H1 (cell line): ENCODE results near the gene CBX2. TPM values are rescaled to one million over a fixed set of nuclear protein-coding genes. Genes with fewer than 3 reads are reported as not detected.
A peak's percentile ranks its signal among the peaks of the same experiment; 100 is the strongest.

Experiments used
- CTCF ChIA-PET: fragments of 300-600 bp; sonication (Branson Sonifier 250); formaldehyde crosslinking; loops from one replicate; lab custom pipeline; 2021; ENCODE audit not compliant: partially characterized antibody; lab: Charles Lee
- POLR2A ChIA-PET: fragments of 300-600 bp; sonication (Branson Sonifier 250); formaldehyde crosslinking; loops from one replicate; lab custom pipeline; 2021; ENCODE audit warnings: inconsistent platforms; ENCODE audit not compliant: partially characterized antibody; lab: Charles Lee
- DNase-seq, 2 experiments: peaks; one replicate each; pipeline versions ENCODE4 v3.0.0 to v3.0.0-alpha.2; 2010 to 2022; ENCODE audit warnings: low spot score in 2 of 2, low read depth in 1 of 2, mixed read lengths in 1 of 2
- FAIRE-seq: peaks from 2 replicates; lab custom pipeline; 2011; peaks lifted over from hg19 to GRCh38; lab: Jason Lieb, UNC
- H2AFZ ChIP-seq: 2 replicates; pipeline ENCODE4 v1.8.1; 2012; ENCODE audit warnings: low read length, inconsistent platforms
- H2AK5ac ChIP-seq: 2 replicates; pipeline ENCODE4 v1.6.1; 2013; ENCODE audit warnings: low read depth, low read length
- H2BK120ac ChIP-seq: replicated peaks from 2 replicates; pipeline ENCODE3; 2013; ENCODE audit warnings: low read depth, low read length, inconsistent platforms
- H2BK12ac ChIP-seq: 2 replicates; pipeline ENCODE4 v1.6.1; 2013; ENCODE audit warnings: low read depth, low read length
- H2BK15ac ChIP-seq: 2 replicates; pipeline ENCODE4 v1.6.1; 2013; ENCODE audit warnings: low read length
- H2BK20ac ChIP-seq: 2 replicates; pipeline ENCODE4 v1.6.1; 2013; ENCODE audit warnings: low read length
- H2BK5ac ChIP-seq: 2 replicates; pipeline ENCODE4 v1.6.1; 2013; ENCODE audit warnings: low read depth, low read length
- H3K14ac ChIP-seq: 2 replicates; pipeline ENCODE4 v1.6.1; 2013; ENCODE audit warnings: inconsistent platforms; ENCODE audit not compliant: insufficient read length
- H3K18ac ChIP-seq: 2 replicates; pipeline ENCODE4 v1.6.1; 2013; ENCODE audit warnings: low read length; ENCODE audit errors: extremely low read depth
- H3K23ac ChIP-seq: 2 replicates; pipeline ENCODE4 v1.6.1; 2013; ENCODE audit warnings: inconsistent platforms; ENCODE audit not compliant: insufficient read length
- H3K23me2 ChIP-seq: 2 replicates; pipeline ENCODE4 v1.6.1; 2013; ENCODE audit warnings: low read depth, low read length
- H3K27ac ChIP-seq: 2 replicates; pipeline ENCODE4 v1.6.1; 2011; ENCODE audit warnings: low read depth, low read length, inconsistent platforms
- H3K27me3 ChIP-seq, 4 experiments: replicated peaks in 1 of 4; 1 replicate in 1 of 4; 2 replicates in 3 of 4; pipeline versions ENCODE4 v1.6.1 to v1.8.1; 2011 to 2013; ENCODE audit warnings: low read length in 3 of 4, mild to moderate bottlenecking in 3 of 4, inconsistent platforms in 2 of 4, mixed read lengths in 2 of 4, moderate library complexity in 1 of 4; ENCODE audit not compliant: control insufficient read depth in 3 of 4, insufficient read depth in 3 of 4; ENCODE audit errors: extremely low read depth in 1 of 4
- H3K36me3 ChIP-seq, 4 experiments: 2 replicates each; pipeline versions ENCODE4 v1.6.1 to v1.8.1; 2011 to 2013; ENCODE audit warnings: mild to moderate bottlenecking in 4 of 4, low read length in 3 of 4, moderate library complexity in 2 of 4, control low read depth in 1 of 4, inconsistent platforms in 1 of 4; ENCODE audit not compliant: insufficient read depth in 4 of 4, control insufficient read depth in 2 of 4
- H3K4ac ChIP-seq: replicated peaks from 2 replicates; pipeline ENCODE3; 2013; ENCODE audit warnings: low read length, low read depth, mixed read lengths, inconsistent platforms; ENCODE audit not compliant: insufficient read length
- H3K4me1 ChIP-seq, 4 experiments: replicated peaks in 1 of 4; 1 replicate in 1 of 4; 2 replicates in 3 of 4; pipeline versions ENCODE4 v1.6.1 to v1.8.1; 2011 to 2013; ENCODE audit warnings: low read length in 3 of 4, inconsistent platforms in 2 of 4, mixed read lengths in 1 of 4; ENCODE audit not compliant: insufficient read depth in 4 of 4, control insufficient read depth in 3 of 4
- H3K4me2 ChIP-seq, 2 experiments: 2 replicates each; pipeline versions ENCODE4 v1.6.1 to v1.8.1; 2011 to 2013; ENCODE audit warnings: low read depth in 2 of 2, low read length in 2 of 2, control low read depth in 1 of 2, inconsistent platforms in 1 of 2, mild to moderate bottlenecking in 1 of 2; ENCODE audit not compliant: insufficient read depth in 1 of 2
- H3K4me3 ChIP-seq, 4 experiments: fragments of 200-600, 300-600 bp in 1 of 4; sonication (generic), shearing (Covaris generic), sonication (Bioruptor Twin) in 1 of 4; 2 replicates each; pipeline versions ENCODE4 v1.5.1 to v1.8.1; 2011 to 2016; ENCODE audit warnings: low read length in 4 of 4, low read depth in 3 of 4, control low read depth in 2 of 4, inconsistent platforms in 2 of 4, mild to moderate bottlenecking in 2 of 4, mixed read lengths in 1 of 4, moderate library complexity in 1 of 4; ENCODE audit not compliant: insufficient read depth in 2 of 4; ENCODE audit errors: extremely low read depth in 1 of 4
- H3K56ac ChIP-seq: replicated peaks from 2 replicates; pipeline ENCODE3; 2013; ENCODE audit warnings: low read depth, mild to moderate bottlenecking, mixed read lengths, low read length, inconsistent platforms; ENCODE audit not compliant: insufficient read length
- H3K79me1 ChIP-seq: 2 replicates; pipeline ENCODE4 v1.6.1; 2013; ENCODE audit warnings: low read depth, low read length, control low read depth
- H3K79me2 ChIP-seq, 2 experiments: 2 replicates each; pipeline versions ENCODE4 v1.6.1 to v1.8.1; 2012 to 2013; ENCODE audit warnings: low read length in 2 of 2, mild to moderate bottlenecking in 2 of 2, inconsistent platforms in 1 of 2; ENCODE audit not compliant: insufficient read depth in 2 of 2, control insufficient read depth in 1 of 2
- H3K9ac ChIP-seq, 4 experiments: replicated peaks in 1 of 4; 1 replicate in 1 of 4; 2 replicates in 3 of 4; pipeline versions ENCODE4 v1.6.1 to v1.8.1; 2011 to 2013; ENCODE audit warnings: low read depth in 3 of 4, low read length in 3 of 4, control low read depth in 2 of 4, mild to moderate bottlenecking in 2 of 4, moderate library complexity in 2 of 4, inconsistent platforms in 1 of 4; ENCODE audit errors: extremely low read depth in 1 of 4
- H3K9me3 ChIP-seq, 2 experiments: 2 replicates each; pipeline versions ENCODE4 v1.6.1 to v1.8.1; 2012 to 2013; ENCODE audit warnings: mild to moderate bottlenecking in 2 of 2, moderate library complexity in 2 of 2, control low read depth in 1 of 2, inconsistent platforms in 1 of 2, low read depth in 1 of 2, low read length in 1 of 2, mixed read lengths in 1 of 2; ENCODE audit not compliant: insufficient read depth in 2 of 2
- H4K20me1 ChIP-seq, 2 experiments: replicated peaks in 1 of 2; 2 replicates each; pipeline versions ENCODE3 to v1.8.1; 2011 to 2013; ENCODE audit warnings: inconsistent platforms in 2 of 2, low read length in 2 of 2, mild to moderate bottlenecking in 1 of 2; ENCODE audit not compliant: insufficient read depth in 2 of 2, control insufficient read depth in 1 of 2
- H4K5ac ChIP-seq: 2 replicates; pipeline ENCODE4 v1.6.1; 2013; ENCODE audit warnings: low read length, low read depth, mixed read lengths, inconsistent platforms; ENCODE audit not compliant: insufficient read length
- H4K8ac ChIP-seq: 2 replicates; pipeline ENCODE4 v1.8.0; 2013; ENCODE audit warnings: mild to moderate bottlenecking, moderate library complexity, low read length, inconsistent platforms; ENCODE audit not compliant: insufficient read depth; ENCODE audit errors: extremely low read depth
- H4K91ac ChIP-seq: replicated peaks from 2 replicates; pipeline ENCODE3; 2013; ENCODE audit warnings: low read length, mixed read lengths, inconsistent platforms; ENCODE audit not compliant: insufficient read length
- CBX8 ChIP-seq: fragments of 300-800, 300-1000 bp; sonication (generic); IDR thresholded peaks from 2 replicates; pipeline ENCODE4 v1.7.1; 2016; ENCODE audit warnings: low read depth, low read length, borderline replicate concordance
- EZH2 ChIP-seq: fragments of 200-600 bp; sonication (generic); IDR thresholded peaks from 2 replicates; pipeline ENCODE4 v1.7.1; 2012; ENCODE audit warnings: low read depth, mild to moderate bottlenecking, moderate library complexity, low read length, inconsistent platforms; ENCODE audit not compliant: severe bottlenecking
- RNF2 ChIP-seq: fragments of 200-900, 300-1000 bp; sonication (generic); IDR thresholded peaks from 2 replicates; pipeline ENCODE4 v1.7.1; 2016; ENCODE audit warnings: borderline replicate concordance, low read depth, mild to moderate bottlenecking, antibody characterized with exemption, low read length; ENCODE audit not compliant: poor library complexity, severe bottlenecking; ENCODE audit errors: missing control alignments
- SIX5 ChIP-seq: IDR thresholded peaks from 2 replicates; pipeline ENCODE4 v1.6.1; 2011; ENCODE audit warnings: mild to moderate bottlenecking, low read depth, low read length
- ZNF274 ChIP-seq: IDR thresholded peaks from 2 replicates; pipeline ENCODE4 v1.7.0; 2012; ENCODE audit warnings: low read length, borderline replicate concordance; ENCODE audit errors: extremely low read depth
- WGBS, 2 experiments: shearing (Covaris generic) in 1 of 2; methylation state at CpG; one replicate each; pipeline versions ENCODE4 v1.1.6 to v1.1.7; 2013 to 2015; ENCODE audit warnings: low lambda C conversion rate in 2 of 2, mixed read lengths in 2 of 2, inconsistent platforms in 1 of 2, low coverage in 1 of 2, missing lambda C conversion rate in 1 of 2; ENCODE audit not compliant: insufficient replicate concordance in 2 of 2, insufficient coverage in 1 of 2, insufficient read length in 1 of 2; ENCODE audit errors: extremely low coverage in 1 of 2, missing lambda C conversion rate in 1 of 2; 5-methylcytosine and 5-hydroxymethylcytosine counted together
- polyA plus RNA-seq, 7 experiments: library from polyadenylated mRNA; depleted of rRNA in 3 of 7; stranded (reverse) in 5 of 7; unstranded in 2 of 7; fragments of >200 nt in 5 of 7; fragments of 200-250 nt in 2 of 7; gene quantifications; 1 replicate in 5 of 7; 2 replicates in 1 of 7; 4 replicates in 1 of 7; pipeline versions ENCODE4 v1.2.1 to v1.2.3, GENCODE V29; 2011 to 2013; ENCODE audit warnings: missing spikeins in 2 of 7, mixed read lengths in 2 of 7
- total RNA-seq: library from RNA; stranded (reverse); fragmentation: NEBNext Ultra II Directional; extraction: Animal tissue kit (Norgen Biotek cat#: 25700); gene quantifications from 2 replicates; pipeline ENCODE4 v1.2.1, GENCODE V29; 2021

The CBX2 gene
- total and polyA plus RNA-seq, 2 of the 8 experiments (the other 6 are each of a cell fraction or from before 2014, with no cell fraction given), result 64.3 to 83.9 TPM

DNA sequence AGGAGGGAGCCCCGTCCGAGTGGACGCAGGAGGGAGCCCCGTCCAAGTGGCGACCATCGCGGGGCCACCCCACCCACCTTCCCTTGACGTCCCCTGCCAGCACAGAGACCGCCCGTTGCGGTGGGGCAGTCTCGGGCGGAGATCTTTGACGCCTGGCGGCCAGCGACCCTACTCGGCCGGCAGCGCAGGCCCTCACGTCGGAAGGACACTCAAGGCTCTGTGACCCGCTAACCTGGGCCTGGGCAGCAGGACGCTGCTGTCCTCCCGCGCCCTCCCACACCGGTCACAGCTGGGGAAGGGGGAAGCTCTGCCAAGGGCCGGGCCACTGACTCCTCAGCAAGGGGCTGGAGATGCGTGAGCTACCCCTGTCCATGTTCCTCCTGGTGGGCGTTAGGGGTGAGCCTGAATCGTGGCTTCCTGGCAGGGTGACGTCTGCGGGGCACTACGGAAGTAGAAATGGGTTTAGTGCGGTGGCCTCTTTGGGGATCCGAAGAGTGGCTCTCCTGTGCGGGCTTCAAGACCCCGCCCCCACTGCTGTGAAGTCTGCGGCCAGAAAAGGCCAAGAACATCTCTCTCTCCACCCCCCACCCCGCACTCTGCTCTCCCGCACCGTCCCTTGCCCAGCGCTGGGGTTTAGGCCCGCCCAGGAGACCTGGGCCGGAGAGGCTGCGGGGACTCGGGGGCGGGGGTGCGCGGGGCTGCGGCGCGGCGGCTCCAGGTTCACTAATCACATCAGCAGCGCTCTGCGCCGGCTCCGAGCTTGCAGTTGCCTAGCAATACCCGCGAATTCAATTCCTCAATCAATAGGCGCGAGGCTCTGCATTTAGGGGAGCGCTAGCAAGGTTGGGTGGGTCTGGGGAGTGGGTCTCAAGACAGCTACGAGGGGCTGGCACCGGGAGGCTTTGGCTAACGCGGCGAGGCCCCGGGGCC is 13.1 kb downstream of the CBX2 start:
- peaks cover 3% of the 10 kb centered on the region; the same call in 1 of the 2 replicates for H3K23me2 ChIP-seq
- no peaks in the 10 kb centered on the region; the same call in 1 of the 2 replicates for H3K79me1 ChIP-seq
- H3K23ac ChIP-seq, result no peak overlapping the region
- H3K9ac ChIP-seq, result no peak overlapping the region
- H3K14ac ChIP-seq, result no peak overlapping the region
- WGBS, 2 experiments, result 11% methylated on average over 51 of the region's 68 CpGs; no CpG with 5 or more reads in 1 of the 2 experiments
- no peak overlapping the region for H3K56ac ChIP-seq
- no peak overlapping the region for H2BK20ac ChIP-seq
- no peak overlapping the region for H4K5ac ChIP-seq
- DNase-seq, result no peak
- H2AK5ac ChIP-seq, result no peak overlapping the region; the same call in 1 of the 2 replicates
- peaks cover 7 to 46% (median 34%) of the 10 kb centered on the region in 4 experiments for H3K4me1 ChIP-seq
- H4K20me1 ChIP-seq, result peaks cover 33 to 37% of the 10 kb centered on the region in 2 experiments
- no peak overlapping the region; the same call in 1 of the 2 replicates for H2BK15ac ChIP-seq
- H4K91ac ChIP-seq, result no peak overlapping the region
- no peaks in the 10 kb centered on the region for H3K79me2 ChIP-seq
- H2AFZ ChIP-seq, result no peak overlapping the region
- H2BK5ac ChIP-seq, result 0 out of 2 replicates have a peak overlapping the region, but pooled peaks have one; percentile 7
- no peak for TF ChIP-seq SIX5
- no peak for TF ChIP-seq ZNF274
- peak; percentile 43; the same call in 1 of the 2 replicates for TF ChIP-seq CBX8
- peak; percentile 92 for TF ChIP-seq EZH2
- peak; percentile 87 for TF ChIP-seq RNF2
- peak overlapping the region; percentile 60; the same call in 1 of the 2 replicates for H3K18ac ChIP-seq
- H2BK12ac ChIP-seq, result 0 out of 2 replicates have a peak overlapping the region, but pooled peaks have one; percentile 62
- peak overlapping the region in 1 of 4 experiments; percentile 29; a peak in 1 of 8 replicates for H3K4me3 ChIP-seq
- H3K27ac ChIP-seq, result no peak overlapping the region
- no peaks in the 10 kb centered on the region for H3K9me3 ChIP-seq
- peaks cover 0 to 9% (median under 1%) of the 10 kb centered on the region in 4 experiments; a peak in 2 of 8 replicates for H3K36me3 ChIP-seq
- peaks cover 53 to 80% (median 74%) of the 10 kb centered on the region in 4 experiments for H3K27me3 ChIP-seq
- ChIA-PET POLR2A (interaction anchor here (0.6 to 3.2 kb wide), 6 partner anchors 10 to 48 kb away, joined by 3 to 17 read pairs (median 4); partner anchors contain the start of gene CBX4), CTCF (interaction anchor here (0.5 to 4.3 kb wide), 14 partner anchors 9 to 1184 kb away, joined by 3 to 88 read pairs (median 10); no protein-coding TSS in a partner anchor)
- H4K8ac ChIP-seq, result peak overlapping the region; percentile 18; the same call in 1 of the 2 replicates
- H2BK120ac ChIP-seq, result no peak overlapping the region
- no peak for FAIRE-seq
- H3K4me2 ChIP-seq, result peak overlapping the region; percentile 33 to 80; a peak in 3 of 4 replicates
- no peak overlapping the region for H3K4ac ChIP-seq
